GM19455 (cell line): ENCODE results near the gene GRIN2D.

ENCODE experiments used
- ATAC-seq: cut with Tn5 transposase; IDR thresholded peaks from one replicate; pipeline ENCODE4 v1.9.1; 2021; ENCODE audit not compliant: unreplicated experiment

The GRIN2D gene

GRCh38 chr19:48393559-48394330 lies at the start of gene GRIN2D:
Gene GRIN2D, plus strand, starts transcription at chr19:48393668. Its CDS starts 4,725 bp downstream, at chr19:48398393.
- no peak for ATAC-seq

DNA sequence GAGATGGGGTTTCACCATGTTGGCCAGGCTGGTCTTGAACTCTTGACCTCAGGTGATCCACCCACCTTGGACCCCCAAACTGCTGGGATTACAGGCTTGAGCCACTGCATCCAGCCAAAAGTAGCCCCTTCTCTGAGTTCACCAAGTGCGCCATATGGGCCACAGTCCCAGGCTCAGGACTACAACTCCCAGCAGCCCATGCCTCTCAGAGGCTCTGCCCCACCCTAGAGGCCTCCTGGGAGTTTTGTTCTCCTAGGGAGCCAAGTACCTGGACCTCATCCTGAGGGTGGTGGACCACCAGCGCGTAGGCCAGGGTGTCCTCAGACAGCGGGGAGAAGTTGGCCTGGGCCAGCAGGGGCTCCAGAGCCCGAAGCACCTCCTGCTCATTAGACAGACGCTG lies 48.6 kb upstream of the GRIN2D start:
- ATAC-seq = no peak

DNA sequence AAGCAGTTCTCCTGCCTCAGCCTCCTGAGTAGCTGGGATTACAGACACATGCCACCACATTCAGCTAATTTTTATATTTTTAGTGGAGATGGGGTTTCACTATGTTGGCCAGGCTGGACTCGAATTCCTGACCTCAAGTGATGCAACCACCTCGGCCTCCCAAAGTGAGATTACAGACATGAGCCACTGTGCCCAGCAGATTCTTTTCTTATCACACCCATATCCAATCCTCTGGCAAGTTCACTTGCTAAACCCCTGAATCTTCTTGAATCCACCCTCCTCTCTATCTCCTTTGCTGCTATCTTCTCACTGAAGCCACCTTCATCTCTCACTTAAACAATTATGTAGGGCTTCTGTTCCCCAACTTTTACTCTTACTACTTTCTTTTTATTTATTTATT lies 47.3 kb upstream of the GRIN2D start:
- ATAC-seq = no peak

GRCh38 chr19:48348045-48348444 lies 45.4 kb upstream of the GRIN2D start:
- ATAC-seq = no peak

DNA sequence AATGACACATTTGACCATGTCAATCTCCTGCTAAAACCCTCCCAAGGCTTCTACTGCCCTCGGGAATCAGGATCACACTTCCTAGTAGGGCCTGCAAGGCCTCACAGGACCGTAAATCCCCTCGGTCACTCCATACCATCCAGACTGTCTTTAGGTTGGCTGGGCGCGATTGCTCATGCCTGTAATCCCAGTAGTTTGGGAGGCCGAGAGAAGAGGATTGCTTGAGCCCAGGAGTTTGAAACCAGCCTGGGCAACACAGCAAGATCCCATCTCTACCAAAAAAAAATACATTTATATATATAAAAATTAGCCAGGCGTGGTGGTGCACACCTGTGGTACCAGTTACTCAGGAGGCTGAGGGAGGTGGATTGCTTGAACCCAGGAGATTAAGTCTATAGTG lies 44.7 kb upstream of the GRIN2D start:
- no peak for ATAC-seq

DNA sequence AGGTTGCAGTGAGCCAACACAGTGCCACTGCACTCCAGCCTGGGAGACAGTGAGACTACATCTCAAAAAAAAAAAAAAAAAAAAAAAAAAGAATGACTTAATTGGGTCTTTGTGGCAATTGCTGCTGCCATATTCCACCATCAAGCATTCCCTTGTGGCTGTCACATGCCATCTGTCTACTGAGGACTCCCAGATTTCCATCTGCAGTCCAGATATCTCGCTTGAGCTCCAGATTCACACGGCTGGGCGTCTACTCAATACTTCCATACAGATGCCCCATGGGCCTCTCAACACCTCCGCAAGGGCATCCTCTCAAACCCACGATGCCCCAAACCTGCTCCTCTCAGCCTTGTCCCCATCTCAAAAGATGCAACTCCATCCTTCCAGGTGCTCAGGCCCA lies 42.6 kb upstream of the GRIN2D start:
- no peak for ATAC-seq

- ATAC-seq = no peak
Observed at GRCh38 chr19:48351341-48351752, 42.1 kb upstream of the GRIN2D start.

- ATAC-seq = no peak
Observed at GRCh38 chr19:48353677-48354076, 39.8 kb upstream of the GRIN2D start.

- no peak for ATAC-seq
Observed at GRCh38 chr19:48354332-48354992, 39.0 kb upstream of the GRIN2D start.

DNA sequence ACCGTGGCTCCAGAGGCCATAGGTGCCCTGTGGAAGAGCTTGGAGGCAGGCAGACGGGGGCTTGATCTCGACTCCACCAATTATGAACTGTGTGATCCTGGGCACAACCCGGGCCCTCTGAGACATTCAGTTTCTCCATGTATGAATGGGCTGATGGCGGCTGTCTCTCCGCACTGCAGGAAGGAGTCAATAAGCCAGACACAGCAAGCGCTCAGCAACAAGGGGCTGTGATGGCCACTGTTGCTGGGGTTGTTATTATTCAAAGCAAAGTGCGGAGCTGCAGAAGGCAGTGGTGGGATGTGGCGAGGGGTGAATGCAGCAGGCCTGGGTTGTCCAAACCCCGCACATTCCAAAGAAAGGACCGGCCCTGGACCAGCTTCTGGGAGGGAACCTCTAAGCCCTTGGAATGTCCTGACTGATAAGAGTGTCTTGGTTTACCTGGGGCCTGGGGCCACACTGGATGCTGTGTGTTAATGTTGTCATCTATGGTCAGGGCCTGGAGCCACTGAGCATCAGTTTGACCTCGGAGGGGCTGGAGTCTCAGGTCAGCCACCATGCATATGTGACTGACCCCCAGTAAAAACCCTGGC lies 38.0 kb upstream of the GRIN2D start:
- no peak for ATAC-seq

DNA sequence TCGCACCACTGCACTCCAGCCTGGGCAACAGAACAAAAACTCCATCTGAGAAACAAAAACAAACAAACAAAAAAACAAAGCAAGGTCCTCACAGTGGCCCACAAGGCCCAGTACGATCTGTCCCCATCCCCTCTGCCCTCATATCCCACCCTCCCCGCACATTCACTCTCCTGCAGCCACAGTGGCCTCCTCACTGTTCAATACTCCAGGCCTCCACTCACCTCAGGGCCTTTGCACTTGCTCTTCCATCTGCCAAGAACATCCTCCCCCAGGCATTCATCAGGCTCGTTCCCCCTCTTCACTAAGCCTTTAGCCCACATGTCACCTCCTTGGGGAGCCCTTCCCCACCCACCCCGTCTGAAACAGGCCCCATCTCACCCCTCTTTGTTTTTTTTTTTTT lies 34.3 kb upstream of the GRIN2D start:
- no peak for ATAC-seq

- no peak for ATAC-seq
Observed at GRCh38 chr19:48361912-48362311, 31.6 kb upstream of the GRIN2D start.

- ATAC-seq = peak; percentile 54
Observed at GRCh38 chr19:48362716-48363499, 30.6 kb upstream of the GRIN2D start.

- peak; percentile 12 for ATAC-seq
Observed at GRCh38 chr19:48363500-48363809, 30.0 kb upstream of the GRIN2D start.

GRCh38 chr19:48363810-48364597 lies 29.5 kb upstream of the GRIN2D start, which contains the start of the genes SYNGR4 and TMEM143:
Gene SYNGR4, plus strand, starts transcription at chr19:48364367. Its CDS starts 1,476 bp downstream, at chr19:48365843.
Gene TMEM143, minus strand, starts transcription at chr19:48363940. Its CDS starts 20 bp downstream, at chr19:48363920.
- ATAC-seq = peak; percentile 71

DNA sequence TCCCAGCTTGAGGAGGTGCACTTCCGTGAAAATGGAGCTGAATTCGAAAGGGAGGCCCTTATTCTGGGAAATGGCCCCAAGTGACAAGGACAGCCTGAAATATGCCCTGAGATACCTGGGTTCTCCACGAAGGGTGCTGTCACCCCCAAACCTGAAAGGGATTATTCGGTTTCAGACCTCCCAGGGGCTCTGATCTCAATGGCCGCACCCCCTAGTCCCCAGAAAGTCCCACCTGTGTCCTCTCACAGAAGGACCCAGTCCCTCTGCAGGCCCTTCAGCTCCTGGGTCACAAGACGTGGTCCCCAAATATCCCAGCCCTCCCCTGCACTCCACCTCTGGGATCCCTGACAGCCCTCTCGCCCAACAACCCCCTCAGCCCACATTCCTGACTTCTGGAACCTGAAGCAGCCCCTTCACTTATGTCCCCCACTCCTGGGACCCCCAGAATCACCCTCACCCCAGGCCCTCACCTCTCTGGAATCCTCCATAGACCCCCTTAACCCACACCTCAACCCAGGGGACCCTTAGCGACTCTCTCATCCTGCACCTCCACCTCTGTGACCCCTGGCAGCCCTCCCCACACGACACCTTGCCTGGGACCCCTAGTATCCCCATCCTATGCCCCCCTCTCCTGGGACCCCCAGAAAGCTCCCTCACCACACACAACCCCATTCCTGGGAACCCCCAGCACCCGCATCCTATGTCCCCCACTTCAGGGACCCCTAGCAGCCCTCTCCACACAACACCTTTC lies 28.7 kb upstream of the GRIN2D start:
- no peak for ATAC-seq

GRCh38 chr19:48365602-48366001 lies 27.9 kb upstream of the GRIN2D start:
- ATAC-seq = no peak

- ATAC-seq = no peak
Observed at GRCh38 chr19:48367855-48368254, 25.6 kb upstream of the GRIN2D start.

GRCh38 chr19:48368936-48369335 lies 24.5 kb upstream of the GRIN2D start:
- ATAC-seq = no peak

DNA sequence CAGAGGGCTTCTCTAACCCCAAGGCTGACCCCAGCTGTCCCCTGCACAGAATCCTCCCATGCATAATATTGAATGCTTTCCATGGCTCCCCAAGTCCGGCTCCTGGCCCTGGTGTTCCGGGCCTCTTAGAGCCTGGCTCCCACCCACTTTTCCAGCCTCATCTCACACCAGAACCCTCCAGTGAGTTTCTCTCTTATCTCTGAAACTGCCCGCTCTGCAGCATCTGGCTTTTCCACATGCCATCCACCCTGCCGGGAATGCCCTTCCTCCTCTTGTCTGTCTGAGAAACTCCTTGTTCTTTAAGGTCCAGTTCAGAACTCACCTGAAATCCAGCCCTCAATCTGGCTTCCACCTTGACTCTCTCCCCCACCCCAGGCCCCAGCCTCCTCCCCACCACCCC lies 22.5 kb upstream of the GRIN2D start:
- no peak for ATAC-seq
